SK-N-DZ (cell line): ENCODE data around the gene NCBP3.
"Not testable (repeated sequence)": the region's sequence is repeated elsewhere in the genome, so short reads cannot be mapped to it uniquely, and the experiment has no call there.

ENCODE experiments used
- DNase-seq: peaks from one replicate; pipeline ENCODE4 v3.0.0-alpha.2; 2015; ENCODE audit warnings: low spot score

NCBP3 gene

GRCh38 chr17:3882276-3882675 is 36.2 kb upstream of the NCBP3 start:
- DNase-seq, result no peak

DNA sequence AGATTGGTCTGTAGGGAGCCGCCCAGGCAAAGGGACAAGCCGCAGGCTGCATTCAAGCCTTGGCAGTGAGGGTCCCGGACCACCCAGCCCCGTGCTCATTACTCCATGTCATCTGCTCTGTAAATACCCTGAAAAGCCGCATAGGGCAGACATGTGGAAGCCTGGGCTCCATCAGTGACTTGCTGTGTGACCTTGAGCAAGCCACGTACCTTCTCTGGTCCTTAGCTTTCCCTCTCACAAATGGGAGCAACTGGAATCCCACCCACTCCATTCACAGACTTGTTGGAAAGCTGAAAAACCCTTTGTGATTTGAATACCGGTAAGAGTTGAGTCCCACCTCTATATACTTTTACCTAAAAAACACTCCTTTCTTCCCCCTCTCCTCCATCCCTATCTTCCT is 34.9 kb upstream of the NCBP3 start:
- DNase-seq, result no peak

- no peak for DNase-seq
Measured at GRCh38 chr17:3879591-3880417, 33.8 kb upstream of the NCBP3 start.

- peak; percentile 71 for DNase-seq
Measured at GRCh38 chr17:3879186-3879585, 33.1 kb upstream of the NCBP3 start.

GRCh38 chr17:3877220-3877619 is 31.2 kb upstream of the NCBP3 start:
- no peak for DNase-seq

GRCh38 chr17:3875317-3875716 is 29.3 kb upstream of the NCBP3 start:
- DNase-seq, result no peak

DNA sequence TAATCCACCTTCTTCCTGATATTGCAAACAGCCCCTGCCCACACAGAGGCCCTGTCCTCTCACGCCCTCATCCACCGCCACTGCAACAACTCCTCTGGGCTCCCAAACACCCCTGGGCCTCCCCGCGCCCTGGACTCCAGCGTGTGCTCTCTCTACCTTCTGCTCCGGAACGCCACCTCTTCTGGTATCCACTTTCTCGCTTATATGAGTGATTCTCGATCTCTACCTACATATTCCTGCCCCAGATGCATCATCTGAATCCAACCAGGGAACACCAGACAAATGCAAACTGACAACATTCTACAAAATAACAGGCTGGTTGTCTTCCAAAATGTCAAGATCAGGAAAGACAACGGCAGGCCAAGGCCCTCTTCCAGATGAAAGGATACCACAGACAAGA is 27.8 kb upstream of the NCBP3 start:
- no peak for DNase-seq

- DNase-seq, result no peak
Measured at GRCh38 chr17:3870871-3871306, 24.8 kb upstream of the NCBP3 start.

- no peak for DNase-seq
Measured at GRCh38 chr17:3867606-3868005, 21.6 kb upstream of the NCBP3 start.

DNA sequence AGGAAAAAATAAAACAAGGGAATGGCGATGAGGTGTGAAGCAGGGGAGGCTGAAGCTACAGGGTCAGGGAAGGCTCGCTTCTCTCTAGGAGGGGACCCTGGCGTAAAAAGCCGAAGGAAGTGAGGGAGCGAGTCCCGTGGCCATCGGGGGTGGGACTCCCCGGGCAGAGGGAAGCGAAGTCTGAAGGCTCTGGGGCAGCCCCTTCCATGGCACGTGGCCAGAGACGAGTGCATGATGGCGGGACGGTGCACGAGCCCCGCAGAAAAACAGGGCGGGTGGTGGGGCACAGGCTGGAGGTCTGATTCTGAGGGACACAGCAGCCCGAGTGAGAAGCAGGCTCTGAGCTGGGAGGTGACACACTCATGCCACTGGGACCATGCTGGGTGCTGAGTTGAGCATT is 21.1 kb upstream of the NCBP3 start:
- no peak for DNase-seq

GRCh38 chr17:3866276-3866675 is 20.2 kb upstream of the NCBP3 start:
- no peak for DNase-seq

DNA sequence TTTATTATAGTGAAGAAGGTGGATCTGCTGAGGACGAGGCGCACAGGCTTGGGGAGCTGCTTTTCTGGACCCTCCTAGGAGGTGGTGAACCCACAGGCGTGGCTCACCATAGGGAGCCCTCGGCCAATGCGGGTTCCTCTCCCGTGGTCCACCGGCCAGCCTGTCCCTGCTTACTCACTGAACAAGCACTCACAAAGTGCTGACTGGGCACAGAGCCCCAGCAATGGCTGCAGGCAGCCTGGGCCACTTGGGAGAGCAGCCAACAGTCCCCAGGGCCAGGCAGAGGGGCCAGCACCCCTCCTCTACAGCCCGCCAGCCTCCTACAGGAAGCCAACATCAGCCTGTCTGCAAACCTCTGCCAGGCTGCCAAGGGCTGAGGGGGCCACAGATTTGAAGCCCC is 19.1 kb upstream of the NCBP3 start:
- no peak for DNase-seq

DNA sequence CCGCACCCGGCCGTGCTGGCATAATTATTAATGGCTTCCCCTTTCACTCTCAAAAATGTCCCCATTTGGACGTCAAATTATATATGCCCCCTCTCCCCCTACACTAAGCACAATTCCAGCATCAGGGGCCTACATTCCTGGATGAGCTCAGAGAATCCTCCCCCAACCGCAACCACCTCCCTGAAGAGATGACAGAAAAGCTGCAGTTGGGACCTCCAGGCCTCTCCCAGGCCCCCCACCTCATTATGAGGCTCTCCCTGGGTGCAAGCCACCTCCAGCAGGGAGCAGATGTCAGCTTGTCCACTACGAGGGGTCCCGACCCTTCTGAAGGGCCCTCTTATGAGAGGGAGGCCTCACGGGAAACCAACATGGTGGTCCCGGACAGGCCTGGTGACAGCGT is 18.5 kb upstream of the NCBP3 start:
- DNase-seq, result no peak

GRCh38 chr17:3861761-3862681 is 16.0 kb upstream of the NCBP3 start:
- DNase-seq, result no peak

- DNase-seq, result no peak
Measured at GRCh38 chr17:3860939-3861700, 15.1 kb upstream of the NCBP3 start.

DNA sequence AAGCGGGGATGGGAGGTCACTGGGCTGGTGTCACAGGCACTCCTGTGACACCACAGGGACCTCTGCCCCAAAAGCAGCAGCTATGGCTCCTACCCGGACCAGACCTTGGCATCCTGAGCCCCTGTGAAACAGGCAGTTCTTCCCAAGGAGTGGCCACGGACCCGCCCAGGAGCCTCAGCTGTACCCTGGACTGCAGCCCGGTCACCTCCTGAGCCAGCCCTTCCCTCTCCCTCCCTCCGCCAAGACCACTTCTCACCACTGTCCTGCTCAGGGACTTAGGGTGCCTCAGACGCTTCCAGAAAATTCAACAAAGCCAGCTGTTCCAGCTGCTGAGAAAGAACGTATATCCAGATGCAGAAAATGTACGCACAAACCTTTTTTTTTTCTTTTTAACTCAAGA is 13.9 kb upstream of the NCBP3 start:
- no peak for DNase-seq

DNA sequence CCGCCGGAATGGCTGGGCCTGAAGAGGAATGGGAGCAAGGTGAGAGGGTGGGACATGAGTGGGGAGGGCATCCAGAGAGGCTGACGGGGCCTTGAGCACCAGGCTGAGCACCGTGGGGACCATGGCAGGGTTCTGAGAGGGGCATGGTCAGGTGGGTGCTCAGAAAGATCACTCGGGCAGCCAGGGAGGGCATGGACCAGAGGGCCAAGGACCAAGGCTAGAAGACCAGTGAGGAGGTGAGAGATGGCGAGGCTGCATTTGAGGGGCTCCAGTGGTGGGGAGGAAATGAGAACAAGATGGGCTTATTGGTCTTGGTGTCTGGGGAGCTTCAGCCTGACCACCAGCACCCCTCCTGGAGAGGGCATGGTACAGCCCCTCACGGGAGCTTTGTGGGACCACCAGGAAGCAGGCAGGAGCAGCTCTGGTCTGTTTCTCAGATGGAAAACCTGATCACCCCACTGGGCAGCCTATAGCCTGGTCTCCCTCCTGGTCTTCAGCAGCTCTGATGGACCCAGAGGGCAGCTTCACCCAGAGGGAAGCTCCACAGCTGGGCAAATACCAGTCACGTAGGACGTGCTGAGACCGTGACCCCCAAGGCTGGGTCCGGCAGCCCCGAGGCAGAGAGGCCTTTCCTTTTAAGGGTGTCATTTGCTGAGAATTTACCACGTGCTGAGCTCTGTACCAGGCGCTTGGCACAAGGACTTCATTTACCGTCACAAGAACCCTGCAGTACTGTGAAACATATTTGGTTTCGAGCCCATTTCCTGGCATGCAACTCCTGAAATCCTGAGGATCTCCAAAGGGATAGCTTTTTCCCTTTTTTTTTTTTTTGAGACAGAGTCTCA is 11.4 kb upstream of the NCBP3 start:
- DNase-seq, result no peak

DNA sequence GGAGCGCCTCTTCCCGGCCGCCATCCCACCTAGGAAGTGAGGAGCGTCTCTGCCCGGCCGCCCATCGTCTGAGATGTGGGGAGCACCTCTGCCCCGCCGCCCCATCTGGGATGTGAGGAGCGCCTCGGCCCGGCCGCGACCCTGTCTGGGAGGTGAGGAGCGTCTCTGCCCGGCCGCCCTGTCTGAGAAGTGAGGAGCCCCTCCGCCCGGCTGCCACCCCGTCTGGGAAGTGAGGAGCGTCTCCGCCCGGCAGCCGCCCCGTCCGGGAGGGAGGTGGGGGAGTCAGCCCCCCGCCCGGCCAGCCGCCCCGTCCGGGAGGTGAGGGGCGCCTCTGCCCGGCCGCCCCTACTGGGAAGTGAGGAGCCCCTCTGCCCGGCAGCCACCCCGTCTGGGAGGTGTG is 8.2 kb upstream of the NCBP3 start:
- not testable (repeated sequence) for DNase-seq

GRCh38 chr17:3852561-3852960 is 6.5 kb upstream of the NCBP3 start:
- no peak for DNase-seq

GRCh38 chr17:3851461-3852100 is 5.5 kb upstream of the NCBP3 start:
- DNase-seq, result no peak
